ENCODE results near the gene UCK2. TPM values are rescaled to one million over a fixed set of nuclear protein-coding genes. Genes with fewer than 3 reads are reported as not detected.

The UCK2 gene
- total RNA-seq, 1 donor from 2014 or later, result 19.6 TPM

- DNase-seq (no peak), ATAC-seq (ENCODE audit: low read depth) (no peak)
- peaks cover 7% of the 10 kb centered on the region for H3K4me1 Mint-ChIP-seq
- CTCF ChIA-PET, result no interaction called here
- intact Hi-C loops (cut with micrococcal nuclease), result no loop called here
- peaks cover 17% of the 10 kb centered on the region for H3K36me3 Mint-ChIP-seq (ENCODE audit: low read depth)
- no peak overlapping the region for H3K4me3 Mint-ChIP-seq
- H3K27ac Mint-ChIP-seq, result no peak overlapping the region
- H3K9me3 Mint-ChIP-seq, result no peaks in the 10 kb centered on the region
- TF ChIP-seq CTCF (IDR thresholded peaks at IDR 0.05), result no peak
- H3K27me3 Mint-ChIP-seq, result no peaks in the 10 kb centered on the region
- POLR2A ChIA-PET, result no interaction called here
These were observed 63.3 kb downstream of the UCK2 start for GRCh38 chr1:165890684-165891083.

GRCh38 chr1:165891111-165891860 is 63.9 kb downstream of the UCK2 start:
- H3K36me3 Mint-ChIP-seq (ENCODE audit: low read depth), result peaks cover 21% of the 10 kb centered on the region
- DNase-seq, result no peak
- no peak for ATAC-seq (ENCODE audit: low read depth)
- ChIA-PET POLR2A (no interaction called here), CTCF (no interaction called here)
- no peak overlapping the region for H3K4me3 Mint-ChIP-seq
- TF ChIP-seq CTCF (IDR thresholded peaks at IDR 0.05), result no peak
- intact Hi-C loops (cut with micrococcal nuclease), result no loop called here
- H3K27me3 Mint-ChIP-seq, result no peaks in the 10 kb centered on the region
- H3K9me3 Mint-ChIP-seq, result no peaks in the 10 kb centered on the region
- H3K27ac Mint-ChIP-seq, result no peak overlapping the region
- peaks cover 2% of the 10 kb centered on the region for H3K4me1 Mint-ChIP-seq

GRCh38 chr1:165892935-165893334 is 65.5 kb downstream of the UCK2 start:
- intact Hi-C loops (cut with micrococcal nuclease), result no loop called here

GRCh38 chr1:165893507-165893906 is 66.1 kb downstream of the UCK2 start:
- DNase-seq (no peak), ATAC-seq (ENCODE audit: low read depth) (no peak)
- H3K27me3 Mint-ChIP-seq, result no peaks in the 10 kb centered on the region
- ChIA-PET POLR2A (no interaction called here), CTCF (no interaction called here)
- peaks cover 36% of the 10 kb centered on the region for H3K36me3 Mint-ChIP-seq (ENCODE audit: low read depth)
- H3K4me3 Mint-ChIP-seq, result no peak overlapping the region
- no peak overlapping the region for H3K27ac Mint-ChIP-seq
- TF ChIP-seq CTCF (IDR thresholded peaks at IDR 0.05), result no peak
- intact Hi-C loops (cut with micrococcal nuclease), result no loop called here
- H3K4me1 Mint-ChIP-seq, result no peaks in the 10 kb centered on the region
- H3K9me3 Mint-ChIP-seq, result no peaks in the 10 kb centered on the region

More at GRCh38 chr1:165892935-165893334, 65.5 kb downstream of the UCK2 start:
- H3K4me3 Mint-ChIP-seq, result no peak overlapping the region
- TF ChIP-seq CTCF (IDR thresholded peaks at IDR 0.05), result no peak
- no peak for ATAC-seq (ENCODE audit: low read depth)
- H3K27ac Mint-ChIP-seq, result no peak overlapping the region
- CTCF ChIA-PET, result no interaction called here
- no peak for DNase-seq
- no peaks in the 10 kb centered on the region for H3K27me3 Mint-ChIP-seq
- POLR2A ChIA-PET, result no interaction called here
- no peaks in the 10 kb centered on the region for H3K9me3 Mint-ChIP-seq
- H3K4me1 Mint-ChIP-seq, result no peaks in the 10 kb centered on the region
- H3K36me3 Mint-ChIP-seq (ENCODE audit: low read depth), result peaks cover 33% of the 10 kb centered on the region

GRCh38 chr1:165894591-165894990 is 67.2 kb downstream of the UCK2 start:
- intact Hi-C loops (cut with micrococcal nuclease), result no loop called here
- DNase-seq (no peak), ATAC-seq (ENCODE audit: low read depth) (no peak)
- Mint-ChIP-seq H3K27me3 (no peaks in the 10 kb centered on the region), H3K36me3 (ENCODE audit: low read depth) (peaks cover 38% of the 10 kb centered on the region), H3K9me3 (no peaks in the 10 kb centered on the region), H3K4me3 (no peak overlapping the region), H3K27ac (no peak overlapping the region), H3K4me1 (no peaks in the 10 kb centered on the region)
- TF ChIP-seq CTCF (IDR thresholded peaks at IDR 0.05), result no peak
- ChIA-PET CTCF (interaction anchor here (1.1 kb wide), 1 partner anchor 30 kb away, joined by 4 read pairs; no protein-coding TSS in a partner anchor), POLR2A (no interaction called here)
